HEK293 (cell line): ENCODE results near the gene COQ7.

ENCODE experiments used
- KLF8 ChIP-seq: fragments of 450-650 bp; formaldehyde crosslinking; IDR thresholded peaks from 2 replicates; pipeline ENCODE4 v1.5.1; 2016; ENCODE audit warnings: missing biosample characterization, missing genetic modification characterization
- OVOL3 ChIP-seq: fragments of 450-650 bp; formaldehyde crosslinking; IDR thresholded peaks from 2 replicates; pipeline ENCODE4 v1.5.1; 2016; ENCODE audit warnings: missing biosample characterization, missing genetic modification characterization
- PRDM1 ChIP-seq: fragments of 450-650 bp; formaldehyde crosslinking; IDR thresholded peaks from 2 replicates; pipeline ENCODE4; 2016; ENCODE audit warnings: missing biosample characterization, missing genetic modification characterization
- SCRT1 ChIP-seq: fragments of 450-650 bp; formaldehyde crosslinking; IDR thresholded peaks from 2 replicates; pipeline ENCODE4 v1.5.1; 2016; ENCODE audit warnings: missing biosample characterization, missing genetic modification characterization, borderline replicate concordance
- SP3 ChIP-seq: fragments of 450-650 bp; formaldehyde crosslinking; IDR thresholded peaks from 2 replicates; pipeline ENCODE4 v1.5.1; 2016; ENCODE audit warnings: missing biosample characterization, missing genetic modification characterization
- ZBTB8A ChIP-seq: fragments of 450-650 bp; formaldehyde crosslinking; IDR thresholded peaks from 2 replicates; pipeline ENCODE4 v1.5.1; 2016; ENCODE audit warnings: missing biosample characterization, missing genetic modification characterization
- ZEB2 ChIP-seq: fragments of 450-650 bp; formaldehyde crosslinking; IDR thresholded peaks from 2 replicates; pipeline ENCODE4 v1.5.1; 2016; ENCODE audit warnings: missing biosample characterization, missing genetic modification characterization
- ZIC2 ChIP-seq: fragments of 450-650 bp; formaldehyde crosslinking; IDR thresholded peaks from 2 replicates; pipeline ENCODE4 v1.5.1; 2016; ENCODE audit warnings: missing biosample characterization, missing genetic modification characterization
- ZNF138 ChIP-seq: fragments of 450-650 bp; formaldehyde crosslinking; IDR thresholded peaks from 2 replicates; pipeline ENCODE4 v1.5.1; 2016; ENCODE audit warnings: missing biosample characterization, missing genetic modification characterization, borderline replicate concordance
- ZNF169 ChIP-seq: fragments of 450-650 bp; formaldehyde crosslinking; IDR thresholded peaks from 2 replicates; pipeline ENCODE4 v1.5.1; 2016; ENCODE audit warnings: missing biosample characterization, missing genetic modification characterization
- ZNF174 ChIP-seq: fragments of 450-650 bp; formaldehyde crosslinking; IDR thresholded peaks from 2 replicates; pipeline ENCODE4 v1.5.0; 2017; ENCODE audit warnings: missing biosample characterization, mild to moderate bottlenecking, missing genetic modification characterization
- ZNF184 ChIP-seq: fragments of 450-650 bp; IDR thresholded peaks from 2 replicates; pipeline ENCODE4 v1.5.1; 2018; ENCODE audit warnings: missing biosample characterization, mild to moderate bottlenecking, missing genetic modification characterization
- ZNF214 ChIP-seq: fragments of 450-650 bp; formaldehyde crosslinking; IDR thresholded peaks from 2 replicates; pipeline ENCODE4 v1.5.1; 2017; ENCODE audit warnings: missing biosample characterization, mild to moderate bottlenecking, missing genetic modification characterization, borderline replicate concordance
- ZNF223 ChIP-seq: fragments of 450-650 bp; formaldehyde crosslinking; IDR thresholded peaks from 2 replicates; pipeline ENCODE4 v1.5.1; 2016; ENCODE audit warnings: missing biosample characterization, missing genetic modification characterization
- ZNF24 ChIP-seq: fragments of 450-650 bp; formaldehyde crosslinking; IDR thresholded peaks from 2 replicates; pipeline ENCODE4 v1.5.1; 2016; ENCODE audit warnings: missing biosample characterization, missing genetic modification characterization
- ZNF341 ChIP-seq: fragments of 450-650 bp; formaldehyde crosslinking; IDR thresholded peaks from 2 replicates; pipeline ENCODE4; 2016; ENCODE audit warnings: low read depth, missing biosample characterization, missing genetic modification characterization
- ZNF37A ChIP-seq: fragments of 450-650 bp; IDR thresholded peaks from 2 replicates; pipeline ENCODE4 v1.5.1; 2018; ENCODE audit warnings: missing biosample characterization, missing genetic modification characterization
- ZNF501 ChIP-seq: fragments of 450-650 bp; formaldehyde crosslinking; IDR thresholded peaks from 2 replicates; pipeline ENCODE4 v1.5.1; 2016; ENCODE audit warnings: missing biosample characterization, missing genetic modification characterization
- ZNF521 ChIP-seq: fragments of 450-650 bp; formaldehyde crosslinking; IDR thresholded peaks from 2 replicates; pipeline ENCODE4 v1.5.1; 2017; ENCODE audit warnings: missing biosample characterization, mild to moderate bottlenecking, missing genetic modification characterization
- ZNF529 ChIP-seq: fragments of 450-650 bp; formaldehyde crosslinking; IDR thresholded peaks from 2 replicates; pipeline ENCODE4 v1.5.1; 2017; ENCODE audit warnings: missing genetic modification characterization, missing biosample characterization; ENCODE audit not compliant: insufficient replicate concordance
- ZNF544 ChIP-seq: fragments of 450-650 bp; formaldehyde crosslinking; IDR thresholded peaks from 2 replicates; pipeline ENCODE4 v1.5.0; 2017; ENCODE audit warnings: missing biosample characterization, missing genetic modification characterization
- ZNF596 ChIP-seq: fragments of 450-650 bp; IDR thresholded peaks from 2 replicates; pipeline ENCODE4 v1.5.0; 2018; ENCODE audit warnings: missing biosample characterization, mild to moderate bottlenecking, missing genetic modification characterization, moderate library complexity
- ZNF624 ChIP-seq: fragments of 450-650 bp; formaldehyde crosslinking; IDR thresholded peaks from 2 replicates; pipeline ENCODE4 v1.5.1; 2017; ENCODE audit warnings: missing biosample characterization, missing genetic modification characterization
- ZNF658 ChIP-seq: fragments of 450-650 bp; formaldehyde crosslinking; IDR thresholded peaks from 2 replicates; pipeline ENCODE4; 2016; ENCODE audit warnings: missing biosample characterization, missing genetic modification characterization
- ZNF664 ChIP-seq: fragments of 450-650 bp; formaldehyde crosslinking; IDR thresholded peaks from 2 replicates; pipeline ENCODE4 v1.5.1; 2016; ENCODE audit warnings: missing biosample characterization, missing genetic modification characterization
- ZNF670 ChIP-seq: fragments of 450-650 bp; formaldehyde crosslinking; IDR thresholded peaks from 2 replicates; pipeline ENCODE4 v1.5.1; 2016; ENCODE audit warnings: missing biosample characterization, missing genetic modification characterization, low read depth
- ZNF830 ChIP-seq: fragments of 450-650 bp; IDR thresholded peaks from 2 replicates; pipeline ENCODE4 v1.5.0; 2018; ENCODE audit warnings: missing biosample characterization, missing genetic modification characterization, low read depth, mild to moderate bottlenecking, moderate library complexity
- ZSCAN30 ChIP-seq: fragments of 450-650 bp; IDR thresholded peaks from 2 replicates; pipeline ENCODE4 v1.5.1; 2018; ENCODE audit warnings: missing biosample characterization, mild to moderate bottlenecking, missing genetic modification characterization, moderate library complexity
- TF ChIP-seq, protein P1 (sequence below): fragments of 450-650 bp; formaldehyde crosslinking; IDR thresholded peaks from 2 replicates; pipeline ENCODE4 v1.5.1; 2016; ENCODE audit warnings: missing biosample characterization, missing genetic modification characterization
- TF ChIP-seq, protein P2 (sequence below): fragments of 450-650 bp; formaldehyde crosslinking; IDR thresholded peaks from 2 replicates; pipeline ENCODE4 v1.5.1; 2016; ENCODE audit warnings: missing biosample characterization, missing genetic modification characterization
- TF ChIP-seq, protein P3 (sequence below): fragments of 450-650 bp; formaldehyde crosslinking; IDR thresholded peaks from 2 replicates; pipeline ENCODE4 v1.5.1; 2016; ENCODE audit warnings: missing biosample characterization, missing genetic modification characterization
- TF ChIP-seq, protein P4 (sequence below): sonication (generic); formaldehyde crosslinking; IDR thresholded peaks from 2 replicates; pipeline ENCODE4 v1.8.1; 2022; ENCODE audit warnings: mild to moderate bottlenecking, moderate library complexity, missing genetic modification reagents
- TF ChIP-seq, protein P5 (sequence below): fragments of 450-650 bp; formaldehyde crosslinking; IDR thresholded peaks from 2 replicates; pipeline ENCODE4 v1.5.1; 2016; ENCODE audit warnings: missing biosample characterization, missing genetic modification characterization

Gene COQ7

DNA sequence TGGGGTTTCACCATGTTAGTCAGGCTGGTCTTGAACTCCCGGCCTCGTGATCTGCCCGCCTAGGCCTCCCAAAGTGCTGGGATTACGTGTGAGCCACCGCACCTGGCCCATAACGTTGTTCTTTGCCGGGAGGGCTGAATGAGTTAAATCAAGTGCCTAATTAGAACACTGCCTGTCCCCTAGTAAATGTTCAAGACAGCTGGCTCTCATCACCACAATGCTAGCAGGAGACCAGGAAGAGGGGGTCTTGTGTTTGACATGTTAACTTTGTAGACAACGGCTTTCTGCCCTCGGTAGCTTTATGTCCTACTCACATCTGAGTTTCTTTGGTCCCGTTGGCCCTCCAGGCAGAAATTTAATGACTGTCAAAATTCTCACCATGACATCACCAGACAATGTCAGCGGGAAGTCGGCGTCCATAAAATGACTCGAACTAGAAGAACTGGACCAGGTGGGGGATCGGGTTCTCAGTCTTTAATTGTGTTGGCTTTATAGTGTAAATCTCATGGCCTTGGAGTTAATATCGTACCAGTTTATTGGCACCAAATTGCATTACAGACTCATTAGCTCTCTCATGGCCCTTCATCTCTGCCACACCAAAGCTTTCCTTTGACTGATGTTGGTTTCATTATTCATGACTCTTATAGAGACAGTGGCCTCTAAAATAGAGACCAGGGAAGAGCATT lies 34.9 kb downstream of the COQ7 start (continued):
- TF ChIP-seq, protein P1, sequence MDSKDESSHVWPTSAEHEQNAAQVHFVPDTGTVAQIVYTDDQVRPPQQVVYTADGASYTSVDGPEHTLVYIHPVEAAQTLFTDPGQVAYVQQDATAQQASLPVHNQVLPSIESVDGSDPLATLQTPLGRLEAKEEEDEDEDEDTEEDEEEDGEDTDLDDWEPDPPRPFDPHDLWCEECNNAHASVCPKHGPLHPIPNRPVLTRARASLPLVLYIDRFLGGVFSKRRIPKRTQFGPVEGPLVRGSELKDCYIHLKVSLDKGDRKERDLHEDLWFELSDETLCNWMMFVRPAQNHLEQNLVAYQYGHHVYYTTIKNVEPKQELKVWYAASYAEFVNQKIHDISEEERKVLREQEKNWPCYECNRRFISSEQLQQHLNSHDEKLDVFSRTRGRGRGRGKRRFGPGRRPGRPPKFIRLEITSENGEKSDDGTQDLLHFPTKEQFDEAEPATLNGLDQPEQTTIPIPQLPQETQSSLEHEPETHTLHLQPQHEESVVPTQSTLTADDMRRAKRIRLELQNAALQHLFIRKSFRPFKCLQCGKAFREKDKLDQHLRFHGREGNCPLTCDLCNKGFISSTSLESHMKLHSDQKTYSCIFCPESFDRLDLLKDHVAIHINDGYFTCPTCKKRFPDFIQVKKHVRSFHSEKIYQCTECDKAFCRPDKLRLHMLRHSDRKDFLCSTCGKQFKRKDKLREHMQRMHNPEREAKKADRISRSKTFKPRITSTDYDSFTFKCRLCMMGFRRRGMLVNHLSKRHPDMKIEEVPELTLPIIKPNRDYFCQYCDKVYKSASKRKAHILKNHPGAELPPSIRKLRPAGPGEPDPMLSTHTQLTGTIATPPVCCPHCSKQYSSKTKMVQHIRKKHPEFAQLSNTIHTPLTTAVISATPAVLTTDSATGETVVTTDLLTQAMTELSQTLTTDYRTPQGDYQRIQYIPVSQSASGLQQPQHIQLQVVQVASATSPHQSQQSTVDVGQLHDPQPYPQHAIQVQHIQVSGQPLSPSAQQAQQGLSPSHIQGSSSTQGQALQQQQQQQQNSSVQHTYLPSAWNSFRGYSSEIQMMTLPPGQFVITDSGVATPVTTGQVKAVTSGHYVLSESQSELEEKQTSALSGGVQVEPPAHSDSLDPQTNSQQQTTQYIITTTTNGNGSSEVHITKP (tag by site-specific recombination), result peak; percentile 81
- TF ChIP-seq ZNF658 (tag by site-specific recombination), result no peak
- TF ChIP-seq, protein P2, sequence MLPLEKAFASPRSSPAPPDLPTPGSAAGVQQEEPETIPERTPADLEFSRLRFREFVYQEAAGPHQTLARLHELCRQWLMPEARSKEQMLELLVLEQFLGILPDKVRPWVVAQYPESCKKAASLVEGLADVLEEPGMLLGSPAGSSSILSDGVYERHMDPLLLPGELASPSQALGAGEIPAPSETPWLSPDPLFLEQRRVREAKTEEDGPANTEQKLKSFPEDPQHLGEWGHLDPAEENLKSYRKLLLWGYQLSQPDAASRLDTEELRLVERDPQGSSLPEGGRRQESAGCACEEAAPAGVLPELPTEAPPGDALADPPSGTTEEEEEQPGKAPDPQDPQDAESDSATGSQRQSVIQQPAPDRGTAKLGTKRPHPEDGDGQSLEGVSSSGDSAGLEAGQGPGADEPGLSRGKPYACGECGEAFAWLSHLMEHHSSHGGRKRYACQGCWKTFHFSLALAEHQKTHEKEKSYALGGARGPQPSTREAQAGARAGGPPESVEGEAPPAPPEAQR, result no peak
- no peak for TF ChIP-seq ZNF37A (tag by site-specific recombination)
- peak; percentile 43; the same call in 1 of the 2 replicates for TF ChIP-seq KLF8 (tag by site-specific recombination)
- peak; percentile 60; the same call in 1 of the 2 replicates for TF ChIP-seq ZNF596
- no peak for TF ChIP-seq ZNF169
- TF ChIP-seq ZNF341, result no peak
- peak; percentile 75 for TF ChIP-seq ZBTB8A
- TF ChIP-seq ZNF174 (tag by site-specific recombination), result no peak
- TF ChIP-seq ZNF184 (tag by site-specific recombination), result no peak
- TF ChIP-seq ZSCAN30 (tag by site-specific recombination), result peak; percentile 74; the same call in 1 of the 2 replicates
- no peak for TF ChIP-seq ZNF624 (tag by site-specific recombination)
- no peak for TF ChIP-seq ZNF664 (tag by site-specific recombination)
- TF ChIP-seq ZIC2 (tag by site-specific recombination), result peak; percentile 88
- no peak for TF ChIP-seq ZNF223
- no peak for TF ChIP-seq SCRT1
- TF ChIP-seq, protein P3, sequence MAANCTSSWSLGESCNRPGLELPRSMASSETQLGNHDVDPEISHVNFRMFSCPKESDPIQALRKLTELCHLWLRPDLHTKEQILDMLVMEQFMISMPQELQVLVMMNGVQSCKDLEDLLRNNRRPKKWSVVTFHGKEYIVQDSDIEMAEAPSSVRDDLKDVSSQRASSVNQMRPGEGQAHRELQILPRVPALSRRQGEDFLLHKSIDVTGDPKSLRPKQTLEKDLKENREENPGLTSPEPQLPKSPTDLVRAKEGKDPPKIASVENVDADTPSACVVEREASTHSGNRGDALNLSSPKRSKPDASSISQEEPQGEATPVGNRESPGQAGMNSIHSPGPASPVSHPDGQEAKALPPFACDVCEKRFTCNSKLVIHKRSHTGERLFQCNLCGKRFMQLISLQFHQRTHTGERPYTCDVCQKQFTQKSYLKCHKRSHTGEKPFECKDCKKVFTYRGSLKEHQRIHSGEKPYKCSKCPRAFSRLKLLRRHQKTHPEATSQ (tag by site-specific recombination), result no peak
- no peak for TF ChIP-seq ZNF521
- TF ChIP-seq ZNF501 (tag by site-specific recombination), result 0 out of 2 replicates have a peak, but pooled peaks have one; percentile 53
- TF ChIP-seq ZNF670, result no peak
- TF ChIP-seq OVOL3 (tag by site-specific recombination), result peak; percentile 81
- no peak for TF ChIP-seq ZNF214
- TF ChIP-seq ZEB2, result peak; percentile 96
- 0 out of 2 replicates have a peak, but pooled peaks have one; percentile 20 for TF ChIP-seq SP3 (tag by site-specific recombination)
- peak; percentile 94 for TF ChIP-seq ZNF24 (tag by site-specific recombination)
- TF ChIP-seq ZNF544 (tag by site-specific recombination), result no peak
- TF ChIP-seq ZNF138 (tag by site-specific recombination), result no peak
- TF ChIP-seq, protein P4, sequence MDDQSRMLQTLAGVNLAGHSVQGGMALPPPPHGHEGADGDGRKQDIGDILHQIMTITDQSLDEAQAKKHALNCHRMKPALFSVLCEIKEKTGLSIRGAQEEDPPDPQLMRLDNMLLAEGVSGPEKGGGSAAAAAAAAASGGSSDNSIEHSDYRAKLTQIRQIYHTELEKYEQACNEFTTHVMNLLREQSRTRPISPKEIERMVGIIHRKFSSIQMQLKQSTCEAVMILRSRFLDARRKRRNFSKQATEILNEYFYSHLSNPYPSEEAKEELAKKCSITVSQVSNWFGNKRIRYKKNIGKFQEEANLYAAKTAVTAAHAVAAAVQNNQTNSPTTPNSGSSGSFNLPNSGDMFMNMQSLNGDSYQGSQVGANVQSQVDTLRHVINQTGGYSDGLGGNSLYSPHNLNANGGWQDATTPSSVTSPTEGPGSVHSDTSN (CRISPR knock-in tag), result no peak
- no peak for TF ChIP-seq ZNF830 (tag by site-specific recombination)
- no peak for TF ChIP-seq ZNF529 (tag by site-specific recombination)
- TF ChIP-seq PRDM1 (tag by site-specific recombination), result peak; percentile 28; the same call in 1 of the 2 replicates
- TF ChIP-seq, protein P5, sequence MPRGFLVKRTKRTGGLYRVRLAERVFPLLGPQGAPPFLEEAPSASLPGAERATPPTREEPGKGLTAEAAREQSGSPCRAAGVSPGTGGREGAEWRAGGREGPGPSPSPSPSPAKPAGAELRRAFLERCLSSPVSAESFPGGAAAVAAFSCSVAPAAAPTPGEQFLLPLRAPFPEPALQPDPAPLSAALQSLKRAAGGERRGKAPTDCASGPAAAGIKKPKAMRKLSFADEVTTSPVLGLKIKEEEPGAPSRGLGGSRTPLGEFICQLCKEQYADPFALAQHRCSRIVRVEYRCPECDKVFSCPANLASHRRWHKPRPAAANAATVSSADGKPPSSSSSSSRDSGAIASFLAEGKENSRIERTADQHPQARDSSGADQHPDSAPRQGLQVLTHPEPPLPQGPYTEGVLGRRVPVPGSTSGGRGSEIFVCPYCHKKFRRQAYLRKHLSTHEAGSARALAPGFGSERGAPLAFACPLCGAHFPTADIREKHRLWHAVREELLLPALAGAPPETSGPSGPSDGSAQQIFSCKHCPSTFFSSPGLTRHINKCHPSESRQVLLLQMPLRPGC, result peak; percentile 88
